GM19328 (cell line): ENCODE results near the gene ELMO3.

Source experiments
- ATAC-seq: cut with Tn5 transposase; IDR thresholded peaks from one replicate; pipeline ENCODE4 v1.9.1; 2021; ENCODE audit warnings: mild to moderate bottlenecking, moderate library complexity; ENCODE audit not compliant: unreplicated experiment

The ELMO3 gene

GRCh38 chr16:67193536-67193935 is 5.4 kb upstream of the ELMO3 start:
- no peak for ATAC-seq

GRCh38 chr16:67194260-67194659 is 4.7 kb upstream of the ELMO3 start:
- ATAC-seq, result no peak

DNA sequence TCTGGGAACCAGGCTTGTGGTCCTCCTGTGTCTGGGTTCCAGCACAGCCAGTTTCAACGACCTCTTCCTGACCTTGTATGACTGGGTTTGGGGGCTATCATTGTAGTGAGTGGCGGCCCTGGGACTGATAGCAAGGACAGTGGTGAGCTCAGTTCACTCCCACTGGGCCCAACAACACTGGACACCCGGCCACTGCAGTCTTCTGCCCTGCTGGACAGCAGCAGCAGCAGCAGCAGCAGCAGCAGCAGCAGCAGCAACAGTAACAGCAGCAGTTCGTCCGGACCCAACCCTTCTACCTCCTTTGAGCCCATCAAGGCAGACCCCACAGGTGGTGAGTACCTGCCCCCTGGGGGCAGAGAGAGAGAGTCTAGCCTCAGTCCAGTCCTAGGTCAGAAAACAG is 3.3 kb upstream of the ELMO3 start:
- ATAC-seq, result no peak

DNA sequence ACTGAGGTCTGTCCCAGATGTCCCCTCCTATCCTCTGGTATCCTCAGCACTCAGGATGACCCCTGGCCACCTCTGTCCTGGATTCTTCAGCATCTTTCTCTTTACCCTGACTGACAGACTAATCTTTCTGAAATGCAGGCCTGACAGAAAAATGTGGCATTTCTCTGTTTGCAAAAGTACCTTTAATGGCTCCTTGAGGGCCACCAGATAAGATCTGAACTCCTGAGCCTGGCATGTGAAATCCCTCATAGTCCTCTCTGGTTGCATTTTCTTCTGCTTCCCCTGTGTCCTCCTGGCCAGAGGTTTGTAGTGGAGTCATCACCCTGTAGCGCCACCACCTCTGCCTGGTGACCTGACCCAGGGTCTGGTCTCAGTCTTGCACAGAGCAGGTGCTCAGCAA is 2.0 kb upstream of the ELMO3 start:
- no peak for ATAC-seq

GRCh38 chr16:67197704-67198103 is 1.2 kb upstream of the ELMO3 start:
- ATAC-seq, result no peak

DNA sequence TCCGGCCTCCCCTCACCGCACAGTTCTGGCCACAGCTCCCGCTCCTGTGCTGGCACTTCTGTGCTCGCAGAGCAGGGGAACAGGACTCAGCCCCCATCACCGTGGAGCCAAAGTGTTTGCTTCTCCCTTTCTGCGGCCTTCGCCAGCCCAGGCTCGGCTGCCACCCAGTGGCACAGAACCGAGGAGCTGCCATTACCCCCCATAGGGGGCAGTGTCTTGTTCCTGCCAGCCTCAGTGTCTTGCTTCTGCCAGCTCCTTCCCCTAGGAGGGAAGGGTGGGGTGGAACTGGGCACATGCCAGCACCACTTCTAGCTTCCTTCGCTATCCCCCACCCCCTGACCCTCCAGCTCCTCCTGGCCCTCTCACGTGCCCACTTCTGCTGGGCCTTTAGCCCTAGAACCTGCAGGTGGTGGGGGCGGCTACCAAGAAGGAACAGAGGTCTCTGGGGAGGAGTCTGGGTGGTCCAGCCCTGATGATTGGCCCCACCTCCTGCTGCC is 645 bp upstream of the ELMO3 start:
- ATAC-seq, result no peak

- no peak for ATAC-seq
These were observed 872 bp downstream of the ELMO3 start for GRCh38 chr16:67199808-67200198.

GRCh38 chr16:67200491-67200890 is 1.6 kb downstream of the ELMO3 start:
- ATAC-seq, result no peak

DNA sequence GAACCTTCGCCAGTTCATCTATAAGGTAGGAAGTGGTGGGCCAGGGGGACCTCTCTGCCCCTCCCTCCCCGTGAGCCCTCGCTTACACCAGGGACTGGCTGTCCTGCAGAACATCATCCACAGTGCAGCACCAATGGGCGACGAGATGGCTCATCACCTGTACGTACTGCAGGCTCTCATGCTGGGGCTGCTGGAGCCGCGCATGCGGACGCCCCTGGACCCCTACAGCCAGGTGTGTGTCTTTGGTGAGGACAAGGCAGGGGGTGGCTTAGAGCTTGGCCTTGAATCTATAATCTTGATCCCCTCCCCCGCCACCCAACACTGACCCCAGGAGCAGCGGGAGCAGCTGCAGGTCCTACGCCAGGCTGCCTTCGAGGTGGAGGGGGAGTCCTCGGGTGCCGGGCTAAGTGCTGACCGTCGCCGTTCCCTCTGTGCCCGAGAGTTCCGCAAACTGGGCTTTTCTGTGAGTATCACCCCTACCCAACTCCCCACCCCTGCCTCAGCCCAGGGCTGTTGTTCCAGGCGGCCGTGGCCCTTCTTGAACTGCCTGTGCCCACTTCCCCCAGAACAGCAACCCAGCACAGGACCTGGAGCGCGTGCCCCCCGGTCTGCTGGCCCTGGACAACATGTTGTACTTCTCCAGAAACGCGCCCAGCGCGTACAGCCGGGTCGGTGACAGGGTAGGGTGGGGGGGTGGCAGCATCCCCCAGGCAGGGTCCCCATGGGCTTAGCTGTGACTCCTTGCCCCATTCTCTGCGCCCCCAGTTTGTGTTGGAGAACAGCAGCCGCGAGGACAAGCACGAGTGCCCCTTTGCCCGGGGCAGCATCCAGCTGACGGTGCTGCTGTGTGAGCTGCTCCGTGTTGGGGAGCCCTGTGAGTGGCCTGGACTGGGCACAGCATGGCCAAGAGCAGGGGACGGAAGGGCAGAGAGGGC is 2.7 kb downstream of the ELMO3 start:
- ATAC-seq, result no peak

GRCh38 chr16:67202426-67202825 is 3.5 kb downstream of the ELMO3 start:
- no peak for ATAC-seq

- ATAC-seq, result no peak
These were observed 4.1 kb downstream of the ELMO3 start for GRCh38 chr16:67202956-67203493.

DNA sequence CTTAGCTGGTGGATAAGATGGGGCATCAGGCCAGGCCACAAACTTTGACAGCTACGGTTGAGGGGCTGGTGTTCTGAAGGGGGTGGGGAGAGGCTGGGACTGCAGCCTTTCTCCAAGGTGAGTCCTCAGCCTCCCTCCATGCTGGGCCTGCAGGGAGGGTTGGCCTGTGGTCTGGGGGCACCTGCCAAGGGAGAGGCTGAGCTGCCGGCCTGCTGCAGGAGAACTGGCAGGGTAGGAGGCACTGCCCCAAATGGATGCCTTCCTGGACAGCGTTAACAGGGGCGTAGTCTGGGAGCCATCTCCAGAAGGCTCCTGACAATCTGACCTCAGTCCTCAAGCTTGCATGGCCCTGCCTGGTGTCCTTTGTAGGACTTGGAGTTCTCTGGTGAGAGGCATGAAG is 5.1 kb downstream of the ELMO3 start:
- no peak for ATAC-seq

- ATAC-seq, result no peak
These were observed 7.4 kb downstream of the ELMO3 start for GRCh38 chr16:67206129-67206837.

- no peak for ATAC-seq
These were observed 7.9 kb downstream of the ELMO3 start for GRCh38 chr16:67206838-67207248.

DNA sequence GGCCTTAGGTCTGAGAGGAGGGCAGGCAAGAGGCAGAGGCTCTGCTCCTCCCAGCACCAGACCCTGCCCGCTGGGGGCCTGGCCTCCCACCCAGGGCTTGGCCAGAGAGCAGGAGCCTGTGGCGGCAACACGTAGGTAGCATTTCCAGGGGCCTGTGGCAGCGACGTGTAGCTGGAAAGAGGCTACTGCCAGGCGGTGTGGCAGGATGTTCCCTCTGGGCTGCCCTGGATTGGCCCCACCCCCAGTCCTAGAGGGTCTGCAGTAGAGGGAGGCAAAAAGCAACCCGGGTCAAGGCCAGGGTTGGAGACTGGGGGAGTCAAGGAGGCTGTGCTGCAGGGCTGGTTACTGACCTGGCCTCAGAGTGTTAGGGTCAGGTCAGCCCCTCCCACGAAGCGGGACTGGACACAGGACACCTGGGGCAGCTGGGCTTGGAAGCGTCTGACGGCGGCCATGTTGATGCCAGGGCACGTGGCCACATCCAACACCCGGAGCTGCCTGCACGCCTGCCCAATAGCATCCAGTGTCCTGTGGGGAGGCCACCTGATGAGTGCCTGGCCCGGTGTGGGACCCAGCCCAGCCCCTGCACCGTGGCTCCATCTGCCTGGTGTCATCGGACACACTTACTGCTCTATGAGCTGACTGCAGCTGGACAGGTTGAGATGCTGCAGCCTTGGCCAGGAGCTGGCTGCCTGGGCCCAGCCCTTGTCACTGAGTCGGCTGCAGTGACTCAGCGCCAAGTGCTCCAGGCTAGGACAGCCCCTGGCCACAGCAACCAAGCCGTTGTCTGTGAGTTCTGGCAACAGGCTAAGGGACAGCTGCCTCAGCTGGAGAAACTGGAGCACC is 8.5 kb downstream of the ELMO3 start:
- no peak for ATAC-seq

GRCh38 chr16:67208154-67208896 is 9.4 kb downstream of the ELMO3 start:
- ATAC-seq, result no peak

- ATAC-seq, result no peak
These were observed 10.6 kb downstream of the ELMO3 start for GRCh38 chr16:67209565-67209964.

- ATAC-seq, result no peak
These were observed 11.4 kb downstream of the ELMO3 start for GRCh38 chr16:67210069-67210937.

DNA sequence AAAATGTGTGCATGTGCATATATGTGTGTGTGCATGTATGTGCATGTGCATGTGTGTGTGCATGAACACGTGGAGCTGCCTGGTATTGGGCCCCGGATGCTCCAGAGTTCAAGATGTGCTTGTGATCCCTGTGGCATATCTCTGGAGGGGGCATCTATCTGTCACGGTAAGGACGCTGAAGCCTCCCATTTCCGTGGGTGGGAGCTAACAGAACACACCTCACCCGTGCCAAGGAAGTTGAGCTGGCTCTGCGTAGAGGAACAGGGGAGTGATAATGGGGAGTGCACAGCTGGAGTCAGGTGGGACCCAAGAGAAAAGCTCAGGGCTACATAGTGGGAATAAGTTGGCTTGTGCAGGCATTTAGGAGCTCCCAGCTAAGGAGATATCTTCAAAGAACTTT is 12.7 kb downstream of the ELMO3 start:
- no peak for ATAC-seq
